ENCODE data around the gene AKNA. TPM values are rescaled to one million over a fixed set of nuclear protein-coding genes. Genes with fewer than 3 reads are reported as not detected.

Gene AKNA
- total RNA-seq, 1 donor from 2014 or later: 31.4 TPM

DNA sequence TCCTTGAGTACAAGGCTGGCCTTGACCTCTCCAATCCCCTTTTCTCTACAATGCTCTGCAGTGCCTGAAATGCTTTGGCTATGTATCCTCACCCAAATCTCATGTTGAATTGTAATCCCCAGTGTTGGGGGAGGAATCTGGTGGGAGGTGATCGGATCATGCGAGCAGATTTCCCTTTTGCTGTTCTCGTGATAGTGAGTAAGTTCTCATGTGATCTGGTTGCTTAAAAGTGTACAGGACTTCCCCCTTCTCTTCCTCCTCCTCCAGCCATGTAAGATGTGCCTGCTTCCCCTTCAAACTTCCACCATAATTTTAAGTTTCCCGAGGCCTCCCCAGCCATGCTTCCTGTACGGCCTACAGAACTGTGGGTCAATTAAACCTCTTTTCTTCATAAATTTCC lies 28.5 kb upstream of the AKNA start:
- no peak for DNase-seq (ENCODE audit: extremely low read depth, low read depth, low spot score)

DNA sequence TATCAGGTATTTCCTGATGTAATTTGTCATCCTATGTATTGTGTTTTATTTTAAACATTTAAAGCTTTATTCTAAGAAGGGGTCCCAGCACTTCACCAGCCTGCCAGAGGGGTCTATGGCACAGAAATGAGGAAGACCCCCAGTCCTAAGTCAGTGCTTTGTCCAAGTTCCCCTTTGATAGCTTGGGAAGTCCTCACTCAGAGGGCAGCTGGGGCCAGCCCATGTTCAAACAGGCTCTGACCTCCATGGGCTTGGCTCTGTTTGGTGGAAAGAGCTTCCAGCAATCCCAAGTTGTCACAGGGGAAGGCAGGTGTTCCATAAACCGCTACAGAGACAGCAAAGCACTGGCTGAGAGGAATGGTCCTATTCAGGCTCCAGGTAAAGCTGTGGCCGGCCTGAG lies 26.6 kb upstream of the AKNA start:
- no peak for DNase-seq (ENCODE audit: extremely low read depth, low read depth, low spot score)

DNA sequence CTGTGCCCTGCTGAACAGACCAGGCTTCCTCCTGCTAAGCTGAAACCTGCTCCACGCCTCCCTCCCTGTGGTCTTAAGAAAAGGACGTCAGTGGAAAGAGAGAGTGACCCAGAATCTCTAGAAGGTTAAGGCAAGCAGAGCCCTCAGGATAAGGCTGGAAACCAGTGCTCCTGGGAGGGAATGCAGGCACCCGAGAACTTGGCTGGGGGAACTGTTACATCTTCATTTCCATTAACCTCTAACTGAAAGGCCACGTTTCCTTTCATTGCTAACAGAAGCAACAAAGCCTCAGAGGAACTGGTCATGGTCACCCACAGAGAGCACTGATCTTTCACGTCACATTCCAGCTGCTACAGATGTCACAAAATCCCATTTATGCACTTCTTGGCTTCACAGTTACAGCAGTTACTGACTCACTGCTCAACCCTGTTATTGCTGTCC lies 26.1 kb upstream of the AKNA start:
- DNase-seq (ENCODE audit: extremely low read depth, low read depth, low spot score): no peak

DNA sequence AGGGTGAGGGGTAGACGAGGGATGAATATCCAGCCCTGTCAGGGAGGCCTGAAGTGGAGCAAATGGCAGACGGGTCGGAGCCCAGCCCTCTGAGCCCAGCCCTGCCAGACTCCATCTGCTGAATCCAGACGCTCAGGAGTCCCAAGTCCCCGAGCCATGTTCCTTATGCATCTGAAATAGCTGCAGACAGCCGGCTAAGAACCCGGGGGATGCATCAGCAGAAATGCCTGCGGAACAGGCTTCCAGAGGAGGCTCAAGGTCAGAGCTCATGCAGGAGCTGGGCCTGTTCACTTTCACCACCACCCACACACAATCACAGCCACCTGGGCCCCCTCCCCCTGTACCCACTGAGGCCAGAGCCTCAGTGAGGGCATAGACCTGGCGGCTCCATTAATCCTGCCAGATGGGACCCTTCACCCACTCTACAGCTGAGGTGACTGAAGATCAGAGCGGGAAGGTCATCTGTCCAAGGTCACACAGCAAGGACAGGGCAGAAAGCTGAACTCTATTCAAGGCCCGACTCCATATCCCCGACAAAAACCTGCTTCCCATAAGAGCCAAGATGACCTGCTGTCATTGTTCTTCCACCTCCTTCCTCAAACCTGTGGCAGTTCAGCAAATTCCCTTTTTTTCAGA lies 24.4 kb upstream of the AKNA start:
- DNase-seq (ENCODE audit: extremely low read depth, low read depth, low spot score): no peak

DNA sequence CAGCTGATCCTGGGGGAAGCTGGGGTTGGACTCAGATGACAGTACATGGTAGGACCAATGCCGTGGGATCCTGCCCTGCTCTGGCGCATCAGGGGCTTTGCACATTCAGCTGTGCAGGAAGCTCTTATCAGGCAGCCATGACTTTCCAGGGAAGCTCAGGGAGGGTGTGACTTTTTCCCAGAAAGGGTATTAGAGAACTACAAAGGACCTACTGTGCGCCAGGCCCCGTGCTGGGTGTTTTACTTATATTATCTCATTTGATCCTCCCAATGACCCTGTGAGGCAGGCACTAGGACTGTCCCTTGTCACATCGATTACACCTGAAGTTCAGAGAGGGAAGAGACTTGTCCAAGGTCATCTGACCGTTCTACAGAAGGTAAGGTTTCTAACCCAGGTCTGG lies 23.7 kb upstream of the AKNA start:
- no peak for DNase-seq (ENCODE audit: extremely low read depth, low read depth, low spot score)

DNA sequence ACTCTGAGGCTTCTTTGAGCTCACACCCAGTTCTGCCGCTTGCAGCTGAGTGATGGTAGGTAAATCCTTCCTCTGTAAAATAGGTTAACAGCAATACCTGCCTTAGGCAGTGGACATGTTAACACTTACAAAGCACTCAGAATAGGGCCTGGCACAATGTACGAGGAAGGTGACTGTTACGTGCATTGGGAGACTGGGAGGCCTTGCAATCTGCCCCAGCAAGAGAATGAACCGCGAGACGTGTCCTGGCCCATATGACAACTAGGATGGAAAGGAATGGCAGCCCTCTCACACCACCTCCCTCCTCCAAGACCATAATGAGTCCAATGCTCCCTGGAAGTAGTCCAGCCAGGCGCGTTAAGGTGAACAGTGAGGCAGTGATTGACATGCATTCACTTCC lies 23.1 kb upstream of the AKNA start:
- DNase-seq (ENCODE audit: extremely low read depth, low read depth, low spot score): no peak

DNA sequence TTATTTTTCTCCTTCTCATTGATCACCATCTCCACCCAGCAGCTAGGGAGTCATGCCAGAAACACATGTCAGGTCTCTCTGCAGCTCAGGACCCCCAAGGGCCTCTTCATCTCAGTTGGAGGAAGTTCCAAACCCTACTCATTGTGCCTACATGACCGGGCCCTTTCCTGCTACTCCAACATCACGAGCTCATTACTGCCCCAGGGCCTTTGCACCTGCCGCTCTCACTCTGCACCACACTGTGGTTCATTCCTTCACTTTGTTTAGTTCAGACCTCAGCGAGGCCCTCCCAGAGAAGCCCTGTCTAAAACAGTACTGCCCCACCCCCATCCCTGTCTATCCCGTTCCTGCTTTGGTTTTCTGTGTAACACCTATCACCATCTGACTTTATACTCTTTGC lies 22.1 kb upstream of the AKNA start:
- no peak for DNase-seq (ENCODE audit: extremely low read depth, low read depth, low spot score)

DNA sequence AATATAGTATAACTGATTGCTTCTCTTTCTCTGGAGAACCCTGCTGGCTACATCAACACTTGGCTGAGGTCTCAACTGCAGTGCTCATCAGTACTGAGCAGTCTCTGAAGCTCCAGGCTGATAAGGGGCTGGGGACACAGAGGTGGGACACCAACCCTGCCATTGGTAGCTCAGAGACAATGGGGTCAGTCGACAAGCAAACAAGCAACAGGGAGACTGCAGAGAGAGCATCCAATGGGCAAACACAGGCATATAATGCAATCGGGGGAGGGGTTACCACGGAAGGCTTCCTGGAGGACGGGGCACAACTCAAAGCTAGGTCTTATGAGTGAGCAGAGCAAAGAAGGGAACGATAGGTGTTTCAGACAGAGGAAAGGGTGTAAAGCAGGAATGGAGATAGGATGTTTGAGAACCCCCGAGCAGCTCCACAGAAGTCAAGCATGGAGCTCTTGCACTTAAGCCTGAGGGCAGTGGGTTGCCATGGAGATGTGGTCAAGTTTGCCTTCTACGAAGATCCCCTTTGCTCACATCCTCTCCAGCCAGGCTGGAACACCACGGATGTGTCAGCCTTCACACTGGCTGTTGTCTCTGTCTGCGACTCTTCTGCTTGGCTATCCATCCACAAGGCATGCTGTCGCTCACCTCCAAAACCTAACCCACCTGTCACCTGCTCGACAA lies 21.5 kb upstream of the AKNA start:
- no peak for DNase-seq (ENCODE audit: extremely low read depth, low read depth, low spot score)

DNA sequence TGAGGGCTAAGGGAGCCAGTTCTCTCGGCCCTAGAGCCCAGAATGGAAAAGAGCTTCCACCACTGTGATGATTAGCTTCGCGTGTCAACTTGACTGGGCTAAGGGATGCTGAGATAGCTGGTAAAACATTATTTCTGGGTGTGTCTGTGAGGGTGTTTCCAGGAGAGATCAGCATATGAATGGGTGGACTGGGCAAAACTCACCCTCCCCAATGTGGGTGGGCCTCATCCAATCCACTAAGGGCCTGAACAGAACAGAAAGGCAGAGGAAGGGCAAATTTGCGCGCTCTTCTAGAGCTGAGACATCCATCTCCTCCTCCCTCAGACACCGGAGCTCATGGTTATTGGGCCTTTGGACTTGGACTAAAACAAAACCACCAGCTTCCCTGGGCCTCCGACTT lies 20.9 kb upstream of the AKNA start:
- no peak for DNase-seq (ENCODE audit: extremely low read depth, low read depth, low spot score)

DNA sequence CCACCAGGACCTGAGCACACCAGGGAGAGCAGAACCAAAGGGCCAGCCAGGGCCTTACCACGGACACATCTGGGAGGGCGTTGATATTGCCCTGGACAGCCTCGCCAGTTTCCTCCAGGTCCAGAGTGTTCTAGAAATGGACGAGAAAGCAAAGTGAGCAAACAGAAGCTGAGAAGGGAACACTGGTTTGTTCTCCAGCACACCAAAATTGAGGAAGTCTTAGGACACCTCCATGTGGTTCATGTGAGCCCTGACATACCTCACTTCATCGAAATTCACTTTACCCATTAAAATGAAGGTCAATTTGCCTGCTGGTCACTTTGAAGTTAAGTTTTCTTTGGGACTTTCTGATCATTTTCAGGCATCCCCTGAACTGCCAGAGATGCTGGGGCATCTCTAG lies 20.1 kb upstream of the AKNA start:
- no peak for DNase-seq (ENCODE audit: extremely low read depth, low read depth, low spot score)

DNA sequence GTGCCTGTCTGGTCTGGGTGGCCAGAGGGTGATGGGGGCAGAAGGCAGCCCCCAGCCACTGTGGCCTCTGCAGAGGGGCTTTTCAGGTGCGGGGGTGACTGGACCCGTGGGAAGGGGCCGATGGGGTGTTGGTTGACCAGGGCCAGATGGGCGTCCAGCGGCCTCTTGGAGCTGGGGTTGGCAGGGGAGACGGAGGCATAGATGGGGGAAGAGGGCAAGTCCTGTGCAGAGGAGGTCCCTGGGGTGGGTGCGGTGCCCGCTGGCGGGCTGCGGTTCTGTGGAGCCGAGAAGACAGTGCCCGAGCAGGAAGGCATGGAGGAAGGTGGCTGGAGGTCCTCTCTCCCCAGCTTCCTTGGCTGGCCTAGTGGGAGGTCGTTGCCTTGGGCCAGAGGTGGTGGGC lies 18.7 kb upstream of the AKNA start:
- no peak for DNase-seq (ENCODE audit: extremely low read depth, low read depth, low spot score)

DNA sequence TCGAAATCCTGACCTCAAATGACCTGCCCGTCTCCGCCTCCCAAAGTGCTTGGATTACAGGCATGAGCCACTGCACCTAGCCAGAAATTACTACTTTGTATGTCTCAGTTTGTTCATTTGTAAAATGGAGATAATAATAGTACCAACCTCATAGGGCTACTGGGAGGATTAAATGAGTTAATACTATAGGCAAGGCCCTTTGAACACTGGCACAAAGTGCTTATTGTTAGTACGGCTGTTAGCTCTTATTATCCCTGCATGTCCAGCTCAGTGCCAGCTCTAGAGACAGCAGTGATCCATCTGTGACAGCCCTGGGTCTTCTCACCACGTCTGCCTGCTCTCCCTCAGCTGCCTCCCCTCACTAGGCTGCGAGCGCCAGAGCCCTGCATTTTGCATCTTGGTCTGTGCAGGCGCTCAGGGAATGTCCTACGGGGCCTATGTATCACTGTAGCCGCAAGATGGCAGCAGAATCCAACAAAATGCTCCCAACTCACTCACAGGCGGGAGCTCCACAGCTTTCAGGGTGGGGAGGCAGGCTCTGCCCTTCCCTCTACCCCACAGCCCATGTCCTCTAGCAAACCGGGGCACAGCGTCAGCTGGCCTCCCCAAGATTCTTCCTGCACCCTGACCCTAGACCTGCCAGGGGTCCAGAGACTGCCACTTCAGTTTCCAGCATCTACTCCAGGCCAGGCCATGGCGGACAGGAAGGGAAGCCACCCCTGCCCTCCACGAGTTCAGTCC lies 17.7 kb upstream of the AKNA start:
- DNase-seq (ENCODE audit: extremely low read depth, low read depth, low spot score): peak; percentile 55

DNA sequence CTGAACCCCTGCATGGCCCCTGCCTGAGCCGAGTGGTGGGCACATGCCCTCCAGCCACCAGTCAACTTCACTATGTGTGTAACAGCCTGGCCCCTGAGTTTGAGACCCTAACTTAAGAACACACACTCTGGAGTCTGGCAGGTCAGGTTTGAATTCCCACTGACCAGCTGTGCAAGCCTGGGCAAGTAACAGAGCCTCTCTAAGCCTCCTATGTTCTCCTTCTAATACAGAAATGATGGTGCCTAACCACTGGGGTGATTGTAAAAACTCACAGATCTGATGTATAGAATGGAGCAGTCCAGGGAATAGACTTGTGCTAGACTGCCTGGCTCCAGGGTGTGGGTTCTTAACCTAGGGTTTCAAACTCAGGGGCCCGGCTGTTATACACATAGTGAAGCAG lies 16.7 kb upstream of the AKNA start:
- no peak for DNase-seq (ENCODE audit: extremely low read depth, low read depth, low spot score)

DNA sequence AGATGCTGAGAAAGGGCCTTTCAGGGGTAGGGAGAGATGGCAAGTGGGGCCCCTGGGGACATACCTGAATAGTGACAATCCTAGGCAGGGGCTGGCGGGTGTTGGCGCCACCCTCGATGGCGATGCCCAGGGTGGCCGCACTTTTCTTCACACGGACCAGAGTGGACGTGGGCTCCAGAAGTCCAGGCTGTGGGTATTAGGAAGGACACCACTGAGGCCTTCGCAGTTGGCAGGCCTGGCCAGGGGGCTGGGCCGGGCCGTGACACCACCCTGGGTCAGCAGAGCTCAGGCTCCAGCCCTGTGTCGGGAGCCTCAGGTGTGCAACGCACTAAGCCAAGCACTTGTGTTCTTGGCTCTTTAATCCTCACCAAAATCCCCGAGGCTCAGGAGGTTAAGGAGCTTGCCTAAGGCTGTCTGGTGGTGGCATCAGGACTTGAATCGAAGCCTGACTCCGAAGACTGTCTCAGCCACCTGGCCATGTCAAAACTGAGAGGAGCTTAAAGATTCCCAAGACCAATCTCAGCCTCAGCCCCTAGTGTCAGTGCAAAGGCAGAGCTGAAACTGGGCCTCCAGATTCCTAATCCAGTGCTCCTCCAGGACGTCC lies 15.5 kb upstream of the AKNA start:
- no peak for DNase-seq (ENCODE audit: extremely low read depth, low read depth, low spot score)

DNA sequence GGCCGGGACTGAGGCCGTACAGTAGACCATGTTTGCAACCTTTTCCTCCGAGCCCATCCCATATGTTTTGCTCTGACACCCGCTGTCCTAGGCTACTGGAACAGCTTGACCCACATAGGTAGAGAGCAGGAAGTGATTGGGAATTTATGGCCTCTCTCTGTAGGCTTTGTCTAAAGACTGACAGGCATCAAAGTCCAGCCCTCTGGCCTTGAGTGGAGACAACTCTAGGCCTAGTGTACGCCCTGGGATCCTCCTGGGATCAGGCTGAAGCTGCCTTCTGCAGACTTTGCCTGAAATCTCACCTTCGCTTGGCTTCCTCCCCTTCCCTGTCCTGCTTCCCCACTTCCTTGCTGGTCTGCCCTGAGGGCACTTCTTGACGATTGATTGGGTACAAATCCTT lies 13.6 kb upstream of the AKNA start:
- no peak for DNase-seq (ENCODE audit: extremely low read depth, low read depth, low spot score)

DNA sequence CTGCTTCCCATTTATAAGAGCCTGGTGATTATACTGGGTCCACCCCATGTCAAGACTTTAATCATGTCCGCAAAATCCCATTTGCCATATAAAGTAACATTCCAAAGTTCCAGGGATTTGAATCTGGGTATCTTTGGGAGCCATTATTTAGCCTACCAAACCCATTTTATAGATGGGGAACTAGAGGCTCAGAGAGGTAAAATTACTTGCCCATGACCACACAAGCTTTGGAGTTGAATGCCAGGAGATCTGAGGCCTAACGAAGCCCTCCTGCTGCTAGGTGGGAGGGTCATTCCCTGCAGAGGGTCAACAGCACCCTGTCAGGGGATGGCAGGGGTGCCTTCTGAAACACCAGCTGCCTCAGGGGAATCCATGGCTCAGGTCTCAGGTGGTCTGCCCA lies 13.0 kb upstream of the AKNA start:
- no peak for DNase-seq (ENCODE audit: extremely low read depth, low read depth, low spot score)

DNA sequence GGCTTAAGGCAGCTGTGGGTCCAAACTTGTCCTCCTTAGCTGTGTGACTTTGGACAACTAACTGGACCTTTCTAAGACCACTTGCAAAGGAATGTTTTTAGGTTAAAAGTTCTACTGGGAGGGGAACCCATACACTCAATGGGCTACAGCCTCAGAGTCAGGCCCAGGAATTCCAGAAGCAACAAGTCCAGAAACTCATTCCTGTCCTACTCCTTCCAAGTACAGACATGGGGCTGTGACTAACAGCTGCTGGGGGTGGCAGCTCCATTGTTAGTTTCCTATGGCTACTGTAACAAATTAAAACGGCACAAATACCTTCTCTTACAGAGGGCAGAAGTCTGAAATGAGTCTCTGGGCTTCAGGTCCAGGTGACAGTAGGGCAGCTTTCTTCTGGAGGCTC lies 12.4 kb upstream of the AKNA start:
- no peak for DNase-seq (ENCODE audit: extremely low read depth, low read depth, low spot score)

DNA sequence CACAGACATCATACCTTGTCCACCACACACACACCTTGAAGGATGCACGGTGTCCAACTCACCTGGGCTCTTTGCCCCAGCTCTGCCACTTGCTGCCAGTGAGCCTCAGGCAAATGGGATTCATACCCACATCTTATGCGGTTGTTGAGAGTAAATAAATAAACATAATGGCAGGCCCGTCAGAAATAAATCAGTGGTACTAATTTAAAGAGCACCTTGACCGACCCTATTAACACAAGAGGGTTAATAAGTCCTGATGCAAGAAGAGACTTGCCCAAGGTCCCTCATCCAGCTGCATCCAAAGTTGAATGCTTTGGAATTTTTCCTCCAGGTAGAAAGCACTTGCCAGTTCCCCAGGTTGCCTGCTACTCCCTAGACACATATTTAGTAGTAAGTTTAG lies 11.6 kb upstream of the AKNA start:
- DNase-seq (ENCODE audit: extremely low read depth, low read depth, low spot score): no peak

DNA sequence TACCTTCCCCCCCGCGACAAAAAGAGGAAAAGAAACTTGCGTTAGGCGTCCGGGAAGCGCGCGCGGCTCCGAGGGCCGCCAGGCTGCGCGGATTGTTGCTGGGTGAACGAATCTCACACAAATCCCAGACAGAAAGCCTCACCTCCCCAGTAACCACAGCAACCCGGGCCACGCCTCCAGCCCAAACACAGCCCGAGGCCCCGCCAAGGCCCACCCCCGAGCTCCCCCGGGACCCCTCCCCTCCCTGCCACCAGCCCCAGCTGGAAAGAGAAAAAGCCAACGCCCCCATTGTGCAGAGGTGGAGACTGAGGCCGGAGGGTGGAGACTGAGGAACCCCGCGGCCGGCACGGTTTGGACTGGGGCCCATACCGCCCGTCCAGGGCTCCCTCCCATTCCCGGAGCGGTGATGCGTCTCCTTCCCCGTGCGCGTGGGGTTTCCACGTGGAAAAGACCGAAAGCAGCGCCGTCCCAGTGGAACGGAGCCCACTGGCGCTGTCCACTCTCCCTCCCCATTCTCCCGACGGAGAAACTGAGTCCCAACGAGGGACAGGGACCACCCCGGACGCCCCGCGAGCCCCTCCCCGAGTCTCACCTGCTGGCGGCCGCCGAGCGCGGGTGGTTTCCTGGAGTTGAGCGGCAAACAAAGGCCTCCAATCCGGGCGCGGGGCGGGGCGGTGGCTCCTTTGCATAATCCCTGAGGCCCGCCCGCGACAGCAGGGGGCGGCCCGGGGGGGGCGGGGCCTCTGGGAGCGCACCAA lies 10.2 kb upstream of the AKNA start:
- DNase-seq (ENCODE audit: extremely low read depth, low read depth, low spot score): peak; percentile 12

DNA sequence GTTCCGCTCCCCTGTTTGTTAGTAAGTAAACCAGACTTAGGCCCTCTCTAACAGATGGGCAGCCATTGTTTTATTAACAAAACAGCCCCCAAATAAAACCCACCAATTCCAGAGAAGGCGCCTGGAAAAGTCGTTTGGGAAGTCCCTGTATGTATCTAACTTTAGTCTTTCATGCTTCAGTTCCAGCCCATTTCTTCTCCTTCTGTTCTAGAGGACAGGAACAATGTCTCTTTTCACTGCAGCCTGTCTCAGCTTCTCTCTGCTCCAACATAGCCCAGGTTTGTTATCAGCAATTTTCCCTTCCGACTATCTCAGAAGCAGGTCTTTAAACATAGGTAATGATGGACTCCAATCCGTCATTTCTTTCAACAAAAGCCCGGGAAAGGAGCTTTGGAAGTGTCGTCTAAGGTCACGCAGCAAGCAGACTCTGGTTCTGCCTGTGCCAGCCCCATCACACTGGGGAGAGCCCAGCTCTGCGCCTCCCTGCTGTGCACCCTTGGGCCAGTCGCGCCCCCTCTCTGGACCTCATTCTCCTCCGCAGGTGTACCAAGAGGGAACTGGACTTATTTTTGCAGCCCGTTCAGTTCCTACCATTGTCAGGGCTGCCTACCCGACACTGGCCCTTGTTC lies 9.6 kb upstream of the AKNA start:
- DNase-seq (ENCODE audit: extremely low read depth, low read depth, low spot score): no peak
